ENCODE data around the gene DUSP18. TPM values are rescaled to one million over a fixed set of nuclear protein-coding genes. Genes with fewer than 3 reads are reported as not detected.

The DUSP18 gene
- total RNA-seq, 1 donor: 14.1 TPM

DNA sequence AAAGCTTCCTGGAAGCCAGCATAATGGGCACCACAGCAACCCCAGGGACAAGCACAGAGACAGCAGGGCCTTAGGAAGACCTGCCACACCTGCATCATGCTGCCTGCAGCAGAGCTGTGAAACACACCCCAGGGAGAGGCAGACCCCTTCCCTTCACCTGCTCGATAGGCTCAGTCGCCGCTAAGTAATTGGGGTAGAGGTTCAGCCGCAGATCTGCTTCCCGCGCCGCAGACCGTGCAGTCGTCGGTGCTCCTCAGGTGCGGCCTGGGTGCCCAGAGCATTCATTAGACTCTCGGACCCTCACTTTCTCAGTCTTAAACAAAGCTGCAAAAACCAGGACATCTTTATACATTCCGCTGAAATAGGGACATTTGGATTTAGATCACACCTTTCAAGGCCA lies 2.9 kb downstream of the DUSP18 start:
- TF ChIP-seq, protein P1, sequence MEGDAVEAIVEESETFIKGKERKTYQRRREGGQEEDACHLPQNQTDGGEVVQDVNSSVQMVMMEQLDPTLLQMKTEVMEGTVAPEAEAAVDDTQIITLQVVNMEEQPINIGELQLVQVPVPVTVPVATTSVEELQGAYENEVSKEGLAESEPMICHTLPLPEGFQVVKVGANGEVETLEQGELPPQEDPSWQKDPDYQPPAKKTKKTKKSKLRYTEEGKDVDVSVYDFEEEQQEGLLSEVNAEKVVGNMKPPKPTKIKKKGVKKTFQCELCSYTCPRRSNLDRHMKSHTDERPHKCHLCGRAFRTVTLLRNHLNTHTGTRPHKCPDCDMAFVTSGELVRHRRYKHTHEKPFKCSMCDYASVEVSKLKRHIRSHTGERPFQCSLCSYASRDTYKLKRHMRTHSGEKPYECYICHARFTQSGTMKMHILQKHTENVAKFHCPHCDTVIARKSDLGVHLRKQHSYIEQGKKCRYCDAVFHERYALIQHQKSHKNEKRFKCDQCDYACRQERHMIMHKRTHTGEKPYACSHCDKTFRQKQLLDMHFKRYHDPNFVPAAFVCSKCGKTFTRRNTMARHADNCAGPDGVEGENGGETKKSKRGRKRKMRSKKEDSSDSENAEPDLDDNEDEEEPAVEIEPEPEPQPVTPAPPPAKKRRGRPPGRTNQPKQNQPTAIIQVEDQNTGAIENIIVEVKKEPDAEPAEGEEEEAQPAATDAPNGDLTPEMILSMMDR (IDR thresholded peaks at IDR 0.05; ENCODE audit: extremely low read depth, low read depth, low read length): no peak
- Histone ChIP-seq H3K27ac (ENCODE audit: low read depth, low read length) (no peak overlapping the region), H3K36me3 (ENCODE audit: insufficient read depth, low read length) (peaks cover 21% of the 10 kb centered on the region), H3K9me3 (ENCODE audit: low read depth, low read length) (no peaks in the 10 kb centered on the region), H2AFZ (ENCODE audit: low read length) (no peak overlapping the region), H3K27me3 (ENCODE audit: insufficient read depth, low read length) (no peaks in the 10 kb centered on the region), H4K20me1 (ENCODE audit: insufficient read depth, low read length) (no peaks in the 10 kb centered on the region), H3K79me2 (ENCODE audit: insufficient read depth, low read length) (peaks cover 15% of the 10 kb centered on the region), H3K4me1 (ENCODE audit: insufficient read depth, low read length) (peaks cover 14% of the 10 kb centered on the region), H3K4me2 (ENCODE audit: insufficient read depth, low read length) (no peak overlapping the region), H3K4me3 (ENCODE audit: insufficient read depth, low read length) (no peak overlapping the region)
- no peak for DNase-seq (ENCODE audit: insufficient read length, low spot score, missing footprints)

DNA sequence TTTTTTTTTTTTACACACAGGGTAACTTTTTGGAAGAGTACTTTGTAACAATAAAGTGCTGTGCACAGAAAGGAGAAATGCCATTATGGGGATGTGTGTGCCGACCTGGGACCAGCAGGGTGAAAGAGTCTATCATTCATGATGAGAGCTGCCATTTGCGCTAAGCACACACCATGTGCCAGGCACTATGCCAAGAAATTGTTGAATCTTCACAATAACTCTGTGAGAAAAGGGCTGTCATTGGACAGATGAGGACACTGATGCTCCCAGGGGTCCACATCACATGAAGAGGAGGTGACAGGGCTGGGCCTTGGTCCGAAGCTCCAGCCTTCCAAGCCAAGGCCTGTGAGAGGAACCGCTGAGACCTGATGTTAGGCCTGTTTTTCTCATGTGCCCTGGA lies 5.6 kb downstream of the DUSP18 start:
- Histone ChIP-seq H3K36me3 (ENCODE audit: insufficient read depth, low read length) (peaks cover 21% of the 10 kb centered on the region), H3K9me3 (ENCODE audit: low read depth, low read length) (no peaks in the 10 kb centered on the region), H3K27me3 (ENCODE audit: insufficient read depth, low read length) (no peaks in the 10 kb centered on the region), H3K79me2 (ENCODE audit: insufficient read depth, low read length) (peaks cover 15% of the 10 kb centered on the region), H3K27ac (ENCODE audit: low read depth, low read length) (no peak overlapping the region), H3K4me3 (ENCODE audit: insufficient read depth, low read length) (no peak overlapping the region), H2AFZ (ENCODE audit: low read length) (no peak overlapping the region), H4K20me1 (ENCODE audit: insufficient read depth, low read length) (no peaks in the 10 kb centered on the region), H3K4me2 (ENCODE audit: insufficient read depth, low read length) (no peak overlapping the region), H3K4me1 (ENCODE audit: insufficient read depth, low read length) (peaks cover 6% of the 10 kb centered on the region)
- no peak for DNase-seq (ENCODE audit: insufficient read length, low spot score, missing footprints)
- TF ChIP-seq, protein P1 (IDR thresholded peaks at IDR 0.05; ENCODE audit: extremely low read depth, low read depth, low read length): no peak

DNA sequence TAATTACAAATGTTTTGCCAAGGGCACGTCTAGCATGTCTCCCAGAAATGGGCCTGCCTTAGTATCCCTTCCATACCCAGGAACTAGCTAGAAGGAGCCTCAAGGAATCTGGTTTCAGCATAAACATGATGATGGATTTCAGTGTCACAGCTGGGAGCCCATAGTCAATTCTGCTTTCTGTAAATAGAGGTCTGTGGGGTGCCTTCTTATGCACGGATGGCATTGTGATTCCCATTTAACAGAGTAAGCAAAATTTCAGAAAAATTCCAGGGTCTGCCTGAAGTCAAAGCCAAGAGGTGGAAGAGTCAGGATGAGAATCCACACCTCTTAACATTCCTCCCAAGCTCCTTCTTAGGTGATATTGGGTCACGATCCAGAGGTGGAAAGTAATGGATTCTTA lies 12.1 kb downstream of the DUSP18 start:
- TF ChIP-seq, protein P1 (IDR thresholded peaks at IDR 0.05; ENCODE audit: extremely low read depth, low read depth, low read length): no peak
- H3K4me3 ChIP-seq (ENCODE audit: insufficient read depth, low read length): no peak overlapping the region
- H3K4me2 ChIP-seq (ENCODE audit: insufficient read depth, low read length): no peak overlapping the region
- no peaks in the 10 kb centered on the region for H3K79me2 ChIP-seq (ENCODE audit: insufficient read depth, low read length)
- no peak for DNase-seq (ENCODE audit: insufficient read length, low spot score, missing footprints)
- H3K9me3 ChIP-seq (ENCODE audit: low read depth, low read length): no peaks in the 10 kb centered on the region
- no peaks in the 10 kb centered on the region for H3K36me3 ChIP-seq (ENCODE audit: insufficient read depth, low read length)
- H3K4me1 ChIP-seq (ENCODE audit: insufficient read depth, low read length): no peaks in the 10 kb centered on the region
- no peak overlapping the region for H2AFZ ChIP-seq (ENCODE audit: low read length)
- H4K20me1 ChIP-seq (ENCODE audit: insufficient read depth, low read length): no peaks in the 10 kb centered on the region
- H3K27me3 ChIP-seq (ENCODE audit: insufficient read depth, low read length): no peaks in the 10 kb centered on the region
- no peak overlapping the region for H3K27ac ChIP-seq (ENCODE audit: low read depth, low read length)

DNA sequence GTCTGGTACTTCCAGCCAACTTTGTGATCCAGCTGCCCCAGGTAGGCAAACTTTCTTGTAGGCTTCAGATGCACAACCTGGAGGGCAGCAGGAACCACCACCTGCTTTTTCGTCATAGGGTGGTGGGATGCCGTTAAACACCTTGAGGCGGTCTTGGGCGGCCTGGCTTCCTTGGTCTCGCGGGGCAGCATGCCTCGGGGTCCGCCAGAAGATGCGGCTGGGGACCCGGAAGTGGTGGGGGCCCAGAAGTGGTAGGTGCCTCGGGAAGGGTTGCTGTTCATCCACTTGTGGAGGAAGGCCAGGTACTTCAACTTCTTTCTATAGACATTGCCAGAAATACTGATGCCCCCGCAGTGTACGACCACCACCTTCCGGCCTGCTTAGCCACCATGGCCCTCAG lies 13.3 kb downstream of the DUSP18 start:
- Histone ChIP-seq H3K79me2 (ENCODE audit: insufficient read depth, low read length) (no peaks in the 10 kb centered on the region), H4K20me1 (ENCODE audit: insufficient read depth, low read length) (no peaks in the 10 kb centered on the region), H3K36me3 (ENCODE audit: insufficient read depth, low read length) (no peaks in the 10 kb centered on the region), H3K4me1 (ENCODE audit: insufficient read depth, low read length) (peaks cover 5% of the 10 kb centered on the region), H3K27ac (ENCODE audit: low read depth, low read length) (no peak overlapping the region), H3K4me2 (ENCODE audit: insufficient read depth, low read length) (no peak overlapping the region), H2AFZ (ENCODE audit: low read length) (no peak overlapping the region), H3K9me3 (ENCODE audit: low read depth, low read length) (no peaks in the 10 kb centered on the region), H3K27me3 (ENCODE audit: insufficient read depth, low read length) (no peaks in the 10 kb centered on the region), H3K4me3 (ENCODE audit: insufficient read depth, low read length) (no peak overlapping the region)
- TF ChIP-seq, protein P1 (IDR thresholded peaks at IDR 0.05; ENCODE audit: extremely low read depth, low read depth, low read length): no peak
- DNase-seq (ENCODE audit: insufficient read length, low spot score, missing footprints): no peak
